SK-N-SH treated with all-trans-retinoic acid at 6 μM for 48 hours (cell line): ENCODE results near the gene NBEA.

Experiments used
- ATAC-seq: fragments of 200-7000 bp; cut with Tn5 transposase; 3 replicates; pipeline ENCODE4 v1.9.1; 2020; ENCODE audit warnings: mild to moderate bottlenecking, moderate library complexity
- ARNTL ChIP-seq: fragments of 450-650 bp; formaldehyde crosslinking; IDR thresholded peaks from 2 replicates; pipeline ENCODE4 v1.5.0; 2020; ENCODE audit warnings: low read depth, mild to moderate bottlenecking, moderate library complexity, borderline replicate concordance
- CSDC2 ChIP-seq: fragments of 250-450 bp; sonication (Bioruptor Pico); IDR thresholded peaks from 2 replicates; pipeline ENCODE4 v1.5.0; 2020; ENCODE audit warnings: mild to moderate bottlenecking, moderate library complexity
- ESRRG ChIP-seq: fragments of 250-450 bp; sonication (Bioruptor Pico); IDR thresholded peaks from 2 replicates; pipeline ENCODE4 v1.6.1; 2021; ENCODE audit warnings: mild to moderate bottlenecking
- GLIS3 ChIP-seq: fragments of 250-450 bp; sonication (Bioruptor Pico); IDR thresholded peaks from 2 replicates; pipeline ENCODE4 v1.5.0; 2020; ENCODE audit warnings: mild to moderate bottlenecking, moderate library complexity
- ISL1 ChIP-seq: fragments of 250-450 bp; sonication (Bioruptor Pico); IDR thresholded peaks from 2 replicates; pipeline ENCODE4 v2.1.2; 2022; ENCODE audit warnings: mild to moderate bottlenecking, moderate library complexity
- PPARA ChIP-seq: fragments of 250-450 bp; sonication (Bioruptor Pico); IDR thresholded peaks from 2 replicates; pipeline ENCODE4 v1.5.0; 2020; ENCODE audit warnings: mild to moderate bottlenecking, borderline replicate concordance
- RARB ChIP-seq: fragments of 250-450 bp; sonication (Bioruptor Pico); IDR thresholded peaks from 2 replicates; pipeline ENCODE4 v1.8.0; 2021; ENCODE audit warnings: mild to moderate bottlenecking, moderate library complexity
- TCF4 ChIP-seq: fragments of 250-450 bp; sonication (Bioruptor Pico); IDR thresholded peaks from 2 replicates; pipeline ENCODE4 v1.8.0; 2021; ENCODE audit warnings: mild to moderate bottlenecking, moderate library complexity, borderline replicate concordance
- ZFP30 ChIP-seq: fragments of 450-650 bp; formaldehyde crosslinking; IDR thresholded peaks from 2 replicates; pipeline ENCODE4 v1.5.0; 2022; ENCODE audit warnings: mild to moderate bottlenecking, moderate library complexity
- ZNF565 ChIP-seq: fragments of 450-650 bp; formaldehyde crosslinking; conservative IDR thresholded peaks from 2 replicates; pipeline ENCODE4 v1.5.0; 2020; ENCODE audit warnings: low read depth, mild to moderate bottlenecking, moderate library complexity
- ZNF70 ChIP-seq: fragments of 450-650 bp; formaldehyde crosslinking; IDR thresholded peaks from 2 replicates; pipeline ENCODE4 v1.5.0; 2020; ENCODE audit warnings: mild to moderate bottlenecking, moderate library complexity
- ZNF8 ChIP-seq: fragments of 450-650 bp; formaldehyde crosslinking; IDR thresholded peaks from 2 replicates; pipeline ENCODE4 v1.5.0; 2020; ENCODE audit warnings: mild to moderate bottlenecking, moderate library complexity
- TF ChIP-seq, protein P1 (sequence below): fragments of 250-450 bp; sonication (Bioruptor Pico); IDR thresholded peaks from 2 replicates; pipeline ENCODE4 v1.8.0; 2020; ENCODE audit warnings: mild to moderate bottlenecking, moderate library complexity, borderline replicate concordance
- TF ChIP-seq, protein P2 (sequence below): fragments of 250-450 bp; sonication (Bioruptor Pico); IDR thresholded peaks from 2 replicates; pipeline ENCODE4 v1.8.0; 2021; ENCODE audit warnings: low read depth, mild to moderate bottlenecking, moderate library complexity, borderline replicate concordance
- TF ChIP-seq, protein P3 (sequence below): fragments of 250-450 bp; sonication (Bioruptor Pico); IDR thresholded peaks from 2 replicates; pipeline ENCODE4 v1.5.0; 2020; ENCODE audit warnings: mild to moderate bottlenecking, moderate library complexity

NBEA gene

DNA sequence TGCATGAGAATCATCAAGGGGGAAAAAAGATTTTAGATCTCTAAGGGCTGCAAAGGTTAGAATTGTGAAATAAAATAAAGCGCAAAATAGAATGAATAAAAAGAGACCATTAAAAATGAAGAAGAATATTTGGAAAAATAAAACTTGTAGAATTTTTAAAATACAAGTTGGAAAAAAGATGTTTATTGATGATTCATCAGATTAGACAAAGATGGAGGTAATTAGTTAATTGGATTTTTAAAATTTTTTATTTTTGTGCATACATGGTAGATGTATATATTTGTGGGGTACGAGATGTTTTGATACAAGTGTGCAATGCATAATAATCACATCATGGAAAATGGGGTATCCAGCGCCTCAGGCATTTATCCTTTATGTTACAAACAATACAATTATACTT lies 391.1 kb downstream of the NBEA start:
- no peak for TF ChIP-seq ARNTL (CRISPR knock-in tag)
- no peak for TF ChIP-seq CSDC2
- TF ChIP-seq, protein P1, sequence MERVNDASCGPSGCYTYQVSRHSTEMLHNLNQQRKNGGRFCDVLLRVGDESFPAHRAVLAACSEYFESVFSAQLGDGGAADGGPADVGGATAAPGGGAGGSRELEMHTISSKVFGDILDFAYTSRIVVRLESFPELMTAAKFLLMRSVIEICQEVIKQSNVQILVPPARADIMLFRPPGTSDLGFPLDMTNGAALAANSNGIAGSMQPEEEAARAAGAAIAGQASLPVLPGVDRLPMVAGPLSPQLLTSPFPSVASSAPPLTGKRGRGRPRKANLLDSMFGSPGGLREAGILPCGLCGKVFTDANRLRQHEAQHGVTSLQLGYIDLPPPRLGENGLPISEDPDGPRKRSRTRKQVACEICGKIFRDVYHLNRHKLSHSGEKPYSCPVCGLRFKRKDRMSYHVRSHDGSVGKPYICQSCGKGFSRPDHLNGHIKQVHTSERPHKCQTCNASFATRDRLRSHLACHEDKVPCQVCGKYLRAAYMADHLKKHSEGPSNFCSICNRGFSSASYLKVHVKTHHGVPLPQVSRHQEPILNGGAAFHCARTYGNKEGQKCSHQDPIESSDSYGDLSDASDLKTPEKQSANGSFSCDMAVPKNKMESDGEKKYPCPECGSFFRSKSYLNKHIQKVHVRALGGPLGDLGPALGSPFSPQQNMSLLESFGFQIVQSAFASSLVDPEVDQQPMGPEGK: no peak
- TF ChIP-seq, protein P2, sequence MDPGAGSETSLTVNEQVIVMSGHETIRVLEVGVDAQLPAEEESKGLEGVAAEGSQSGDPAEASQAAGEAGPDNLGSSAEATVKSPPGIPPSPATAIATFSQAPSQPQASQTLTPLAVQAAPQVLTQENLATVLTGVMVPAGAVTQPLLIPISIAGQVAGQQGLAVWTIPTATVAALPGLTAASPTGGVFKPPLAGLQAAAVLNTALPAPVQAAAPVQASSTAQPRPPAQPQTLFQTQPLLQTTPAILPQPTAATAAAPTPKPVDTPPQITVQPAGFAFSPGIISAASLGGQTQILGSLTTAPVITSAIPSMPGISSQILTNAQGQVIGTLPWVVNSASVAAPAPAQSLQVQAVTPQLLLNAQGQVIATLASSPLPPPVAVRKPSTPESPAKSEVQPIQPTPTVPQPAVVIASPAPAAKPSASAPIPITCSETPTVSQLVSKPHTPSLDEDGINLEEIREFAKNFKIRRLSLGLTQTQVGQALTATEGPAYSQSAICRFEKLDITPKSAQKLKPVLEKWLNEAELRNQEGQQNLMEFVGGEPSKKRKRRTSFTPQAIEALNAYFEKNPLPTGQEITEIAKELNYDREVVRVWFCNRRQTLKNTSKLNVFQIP (CRISPR knock-in tag): no peak
- TF ChIP-seq ZFP30: no peak
- TF ChIP-seq ZNF565 (CRISPR knock-in tag): no peak
- TF ChIP-seq GLIS3: no peak
- TF ChIP-seq, protein P3, sequence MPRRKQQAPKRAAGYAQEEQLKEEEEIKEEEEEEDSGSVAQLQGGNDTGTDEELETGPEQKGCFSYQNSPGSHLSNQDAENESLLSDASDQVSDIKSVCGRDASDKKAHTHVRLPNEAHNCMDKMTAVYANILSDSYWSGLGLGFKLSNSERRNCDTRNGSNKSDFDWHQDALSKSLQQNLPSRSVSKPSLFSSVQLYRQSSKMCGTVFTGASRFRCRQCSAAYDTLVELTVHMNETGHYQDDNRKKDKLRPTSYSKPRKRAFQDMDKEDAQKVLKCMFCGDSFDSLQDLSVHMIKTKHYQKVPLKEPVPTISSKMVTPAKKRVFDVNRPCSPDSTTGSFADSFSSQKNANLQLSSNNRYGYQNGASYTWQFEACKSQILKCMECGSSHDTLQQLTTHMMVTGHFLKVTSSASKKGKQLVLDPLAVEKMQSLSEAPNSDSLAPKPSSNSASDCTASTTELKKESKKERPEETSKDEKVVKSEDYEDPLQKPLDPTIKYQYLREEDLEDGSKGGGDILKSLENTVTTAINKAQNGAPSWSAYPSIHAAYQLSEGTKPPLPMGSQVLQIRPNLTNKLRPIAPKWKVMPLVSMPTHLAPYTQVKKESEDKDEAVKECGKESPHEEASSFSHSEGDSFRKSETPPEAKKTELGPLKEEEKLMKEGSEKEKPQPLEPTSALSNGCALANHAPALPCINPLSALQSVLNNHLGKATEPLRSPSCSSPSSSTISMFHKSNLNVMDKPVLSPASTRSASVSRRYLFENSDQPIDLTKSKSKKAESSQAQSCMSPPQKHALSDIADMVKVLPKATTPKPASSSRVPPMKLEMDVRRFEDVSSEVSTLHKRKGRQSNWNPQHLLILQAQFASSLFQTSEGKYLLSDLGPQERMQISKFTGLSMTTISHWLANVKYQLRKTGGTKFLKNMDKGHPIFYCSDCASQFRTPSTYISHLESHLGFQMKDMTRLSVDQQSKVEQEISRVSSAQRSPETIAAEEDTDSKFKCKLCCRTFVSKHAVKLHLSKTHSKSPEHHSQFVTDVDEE (CRISPR knock-in tag): no peak

DNA sequence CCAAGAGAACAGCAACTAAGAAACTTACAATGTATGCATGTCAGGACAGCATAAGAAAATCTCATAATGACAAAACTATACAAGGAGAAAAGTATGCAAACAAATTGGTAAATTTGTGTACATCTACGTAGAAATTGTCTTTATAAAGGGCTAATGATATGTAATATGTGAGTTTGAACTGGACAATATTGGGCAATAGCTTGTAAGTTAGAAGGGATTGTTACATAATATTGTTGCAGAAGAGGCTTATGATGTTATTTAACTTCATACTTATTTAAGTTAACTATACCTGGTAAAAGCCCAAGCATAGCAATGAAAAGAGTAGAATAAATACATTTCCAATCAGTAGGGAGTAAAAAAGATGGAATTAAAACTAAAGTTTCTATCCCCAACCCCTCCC lies 400.4 kb downstream of the NBEA start:
- TF ChIP-seq ZNF565 (CRISPR knock-in tag) (no peak), PPARA (CRISPR knock-in tag) (no peak), ISL1 (CRISPR knock-in tag) (no peak)
- TF ChIP-seq, protein P2 (CRISPR knock-in tag): no peak
- TF ChIP-seq, protein P3 (CRISPR knock-in tag): no peak
- TF ChIP-seq, protein P1: no peak
- no peak for ATAC-seq

More for the DNA sequence above, 391.1 kb downstream of the NBEA start:
- no peak for ATAC-seq

DNA sequence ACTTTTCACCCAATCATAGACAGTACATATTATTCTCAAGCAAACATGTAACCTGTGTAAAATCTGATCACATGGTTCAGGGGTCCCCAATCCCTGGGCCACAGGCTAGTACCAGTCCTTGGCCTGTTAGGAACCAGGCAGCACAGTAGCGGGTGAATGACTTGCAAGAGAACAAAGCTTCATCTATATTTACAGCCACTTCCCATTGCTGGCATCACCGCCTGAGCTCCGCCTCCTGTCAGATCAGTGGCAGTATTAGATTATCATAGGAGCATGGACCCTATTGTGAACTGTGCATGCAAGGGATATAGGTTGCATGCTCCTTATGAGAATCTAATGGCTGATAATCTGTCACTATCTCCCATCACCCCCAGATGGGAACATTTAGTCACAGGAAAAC lies 401.3 kb downstream of the NBEA start:
- no peak for ATAC-seq
- TF ChIP-seq ZNF8 (CRISPR knock-in tag) (no peak), ESRRG (no peak), ZNF70 (CRISPR knock-in tag) (no peak), ZFP30 (no peak), ISL1 (CRISPR knock-in tag) (no peak), CSDC2 (no peak), GLIS3 (no peak), RARB (CRISPR knock-in tag) (no peak), TCF4 (CRISPR knock-in tag) (no peak; the same call in 1 of the 2 replicates), ZNF565 (CRISPR knock-in tag) (no peak)
- TF ChIP-seq, protein P1: no peak
- TF ChIP-seq, protein P2 (CRISPR knock-in tag): no peak
- TF ChIP-seq, all 23 proteins: peak for 0
